Measurements from ENCODE around the gene TLK2.

GRCh38 chr17:62611728-62612127 lies 133.1 kb downstream of the TLK2 start:
- TF ChIP-seq POLR2AphosphoS5 (IDR thresholded peaks at IDR 0.05) = no peak
- no peak for TF ChIP-seq CTCF (IDR thresholded peaks at IDR 0.05; ENCODE audit: poor library complexity, severe bottlenecking)
- TF ChIP-seq EZH2 (IDR thresholded peaks at IDR 0.05; ENCODE audit: borderline replicate concordance, insufficient read depth, low read length, poor library complexity, severe bottlenecking) = no peak
- TF ChIP-seq RAD21 (conservative IDR thresholded peaks at IDR 0.05) = no peak
- no peak for TF ChIP-seq MXI1 (conservative IDR thresholded peaks at IDR 0.05; ENCODE audit: poor library complexity, severe bottlenecking)
- no peak for TF ChIP-seq TAF1 (IDR thresholded peaks at IDR 0.05; ENCODE audit: low read depth)
- no peak for TF ChIP-seq REST (IDR thresholded peaks at IDR 0.05; ENCODE audit: borderline replicate concordance)
- no peak for TF ChIP-seq SMC3 (conservative IDR thresholded peaks at IDR 0.05; ENCODE audit: poor library complexity)
- no peak for TF ChIP-seq EP300 (conservative IDR thresholded peaks at IDR 0.05; ENCODE audit: poor library complexity, severe bottlenecking)

Data from neural cell (in vitro differentiated cells).